Measurements from ENCODE around the gene SPATS2.
A peak's percentile ranks its signal among the peaks of the same experiment; 100 is the strongest.
"Not testable (repeated sequence)": the region's sequence is repeated elsewhere in the genome, so short reads cannot be mapped to it uniquely, and the experiment has no call there.

Gene SPATS2

GRCh38 chr12:49428793-49429192 is 61.5 kb downstream of the SPATS2 start:
- Histone ChIP-seq H3K4me3 (ENCODE audit: insufficient read depth, low read length, poor library complexity, severe bottlenecking) (peak overlapping the region; percentile 8), H3K4me2 (ENCODE audit: low read depth, low read length, poor library complexity, severe bottlenecking) (peak overlapping the region; percentile 60), H3K36me3 (ENCODE audit: low read length) (peaks cover 8% of the 10 kb centered on the region; the same call in 1 of the 2 replicates), H3K9me3 (ENCODE audit: insufficient read depth, low read length) (no peaks in the 10 kb centered on the region), H2AFZ (ENCODE audit: low read depth, low read length, severe bottlenecking) (no peak overlapping the region), H3K9ac (ENCODE audit: low read length) (peak overlapping the region; percentile 23; the same call in 1 of the 2 replicates), H3K27me3 (ENCODE audit: low read length) (no peaks in the 10 kb centered on the region), H3F3A (ENCODE audit: insufficient read depth) (peaks cover 5% of the 10 kb centered on the region; the same call in 1 of the 2 replicates), H4K20me1 (ENCODE audit: low read depth, low read length) (no peaks in the 10 kb centered on the region), H3K79me2 (ENCODE audit: insufficient read depth, low read length) (peaks cover 8% of the 10 kb centered on the region), H3K27ac (ENCODE audit: low read depth, low read length) (peak overlapping the region; percentile 60), H3K9me2 (replicated peaks; ENCODE audit: insufficient read depth, low read length) (no peaks in the 10 kb centered on the region)
- TF ChIP-seq EZH2phosphoT487 (conservative IDR thresholded peaks at IDR 0.05; ENCODE audit: low read length) (no peak), CTCF (IDR thresholded peaks at IDR 0.05; ENCODE audit: insufficient read depth, low read length, poor library complexity, severe bottlenecking) (no peak)

GRCh38 chr12:49432616-49433015 is 65.4 kb downstream of the SPATS2 start:
- Histone ChIP-seq H3K27ac (ENCODE audit: low read depth, low read length) (no peak overlapping the region), H3K27me3 (ENCODE audit: low read length) (no peaks in the 10 kb centered on the region), H3K4me3 (ENCODE audit: insufficient read depth, low read length, poor library complexity, severe bottlenecking) (no peak overlapping the region), H3K9me3 (ENCODE audit: insufficient read depth, low read length) (no peaks in the 10 kb centered on the region), H3K9me2 (replicated peaks; ENCODE audit: insufficient read depth, low read length) (no peaks in the 10 kb centered on the region), H3K9ac (ENCODE audit: low read length) (no peak overlapping the region), H3K79me2 (ENCODE audit: insufficient read depth, low read length) (peaks cover 8% of the 10 kb centered on the region), H3F3A (ENCODE audit: insufficient read depth) (peaks cover 5% of the 10 kb centered on the region; the same call in 1 of the 2 replicates), H4K20me1 (ENCODE audit: low read depth, low read length) (no peaks in the 10 kb centered on the region), H2AFZ (ENCODE audit: low read depth, low read length, severe bottlenecking) (no peak overlapping the region), H3K36me3 (ENCODE audit: low read length) (no peaks in the 10 kb centered on the region), H3K4me2 (ENCODE audit: low read depth, low read length, poor library complexity, severe bottlenecking) (no peak overlapping the region)
- TF ChIP-seq CTCF (IDR thresholded peaks at IDR 0.05; ENCODE audit: insufficient read depth, low read length, poor library complexity, severe bottlenecking), result no peak
- no peak for TF ChIP-seq EZH2phosphoT487 (conservative IDR thresholded peaks at IDR 0.05; ENCODE audit: low read length)

GRCh38 chr12:49436799-49437198 is 69.5 kb downstream of the SPATS2 start:
- not testable (repeated sequence) for H3K9ac ChIP-seq (ENCODE audit: low read length); H3K79me2 ChIP-seq (ENCODE audit: insufficient read depth, low read length)

GRCh38 chr12:49439042-49439441 is 71.8 kb downstream of the SPATS2 start:
- Histone ChIP-seq H4K20me1 (ENCODE audit: low read depth, low read length) (no peaks in the 10 kb centered on the region), H3F3A (ENCODE audit: insufficient read depth) (peaks cover 6% of the 10 kb centered on the region; the same call in 1 of the 2 replicates), H2AFZ (ENCODE audit: low read depth, low read length, severe bottlenecking) (no peak overlapping the region), H3K79me2 (ENCODE audit: insufficient read depth, low read length) (0 out of 2 replicates have a peak, but pooled peaks cover 1% of the 10 kb centered on the region), H3K4me3 (ENCODE audit: insufficient read depth, low read length, poor library complexity, severe bottlenecking) (no peak overlapping the region), H3K9me2 (replicated peaks; ENCODE audit: insufficient read depth, low read length) (no peaks in the 10 kb centered on the region), H3K36me3 (ENCODE audit: low read length) (no peaks in the 10 kb centered on the region), H3K9me3 (ENCODE audit: insufficient read depth, low read length) (no peaks in the 10 kb centered on the region), H3K9ac (ENCODE audit: low read length) (no peak overlapping the region), H3K4me2 (ENCODE audit: low read depth, low read length, poor library complexity, severe bottlenecking) (no peak overlapping the region), H3K27me3 (ENCODE audit: low read length) (no peaks in the 10 kb centered on the region), H3K27ac (ENCODE audit: low read depth, low read length) (no peak overlapping the region)
- TF ChIP-seq CTCF (IDR thresholded peaks at IDR 0.05; ENCODE audit: insufficient read depth, low read length, poor library complexity, severe bottlenecking) (no peak), EZH2phosphoT487 (conservative IDR thresholded peaks at IDR 0.05; ENCODE audit: low read length) (no peak)

More at GRCh38 chr12:49436799-49437198, 69.5 kb downstream of the SPATS2 start:
- not testable (repeated sequence) for H3K27ac ChIP-seq (ENCODE audit: low read depth, low read length); H3K9me3 ChIP-seq (ENCODE audit: insufficient read depth, low read length); H3K9me2 ChIP-seq (replicated peaks; ENCODE audit: insufficient read depth, low read length); H4K20me1 ChIP-seq (ENCODE audit: low read depth, low read length); H3F3A ChIP-seq (ENCODE audit: insufficient read depth); H3K27me3 ChIP-seq (ENCODE audit: low read length); H3K4me3 ChIP-seq (ENCODE audit: insufficient read depth, low read length, poor library complexity, severe bottlenecking); H2AFZ ChIP-seq (ENCODE audit: low read depth, low read length, severe bottlenecking); H3K4me2 ChIP-seq (ENCODE audit: low read depth, low read length, poor library complexity, severe bottlenecking); H3K36me3 ChIP-seq (ENCODE audit: low read length)

All from SU-DHL-6 (cell line).